ENCODE results near the gene TRAPPC3.
"Not testable (repeated sequence)": the region's sequence is repeated elsewhere in the genome, so short reads cannot be mapped to it uniquely, and the experiment has no call there.

TRAPPC3 gene

GRCh38 chr1:36166136-36166535, 16.9 kb upstream of the TRAPPC3 start:
- no peak for DNase-seq

GRCh38 chr1:36165145-36165544, 15.9 kb upstream of the TRAPPC3 start:
- no peak for DNase-seq

GRCh38 chr1:36164361-36164760, 15.1 kb upstream of the TRAPPC3 start:
- no peak for DNase-seq

- DNase-seq = no peak
These were observed 14.1 kb upstream of the TRAPPC3 start for GRCh38 chr1:36163426-36163825.

- DNase-seq = no peak
These were observed 13.5 kb upstream of the TRAPPC3 start for GRCh38 chr1:36162680-36163239.

GRCh38 chr1:36161641-36162531, 12.6 kb upstream of the TRAPPC3 start:
- DNase-seq = peak; percentile 30

GRCh38 chr1:36160949-36161485, 11.7 kb upstream of the TRAPPC3 start:
- DNase-seq = peak; percentile 86

- no peak for DNase-seq
These were observed 11.2 kb upstream of the TRAPPC3 start for GRCh38 chr1:36160388-36160948.

DNA sequence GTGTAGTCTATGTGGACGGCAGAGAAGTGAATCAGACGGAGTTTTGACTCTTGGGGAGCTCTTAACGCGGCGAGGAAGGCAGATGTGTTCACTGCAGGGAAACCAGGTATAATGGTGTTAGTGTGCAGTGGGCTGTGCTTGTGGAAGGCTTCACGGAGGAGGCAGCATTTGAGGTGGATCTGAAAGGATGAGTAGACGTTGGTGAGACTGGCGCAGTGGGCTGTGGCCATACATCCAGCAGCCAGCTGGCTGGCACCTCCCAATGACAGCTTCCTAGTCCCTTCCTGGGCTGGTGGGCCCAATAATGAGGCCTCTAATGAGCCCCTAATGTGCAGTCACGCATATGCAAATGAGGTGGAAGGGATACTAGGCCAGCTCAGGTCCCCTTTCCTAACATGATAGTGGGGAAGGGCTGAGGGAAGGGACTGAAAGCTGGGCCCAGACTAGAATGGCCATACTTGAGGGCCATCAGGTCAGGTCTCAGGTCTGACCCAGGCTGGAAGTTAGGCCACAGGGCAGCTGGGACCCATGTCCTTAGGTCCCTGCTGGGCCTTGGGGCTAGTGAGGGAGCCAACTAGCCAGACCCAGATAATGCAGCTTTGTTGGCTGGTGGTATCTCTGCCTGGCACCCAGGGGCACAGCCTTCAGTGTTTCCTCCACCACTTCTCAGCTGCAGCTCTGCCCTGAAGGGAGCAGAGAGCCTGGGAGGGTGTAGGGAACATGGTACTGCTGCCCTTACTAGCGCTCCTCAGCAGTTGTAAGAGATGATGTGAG, 10.5 kb upstream of the TRAPPC3 start:
- DNase-seq = no peak

- not testable (repeated sequence) for DNase-seq
These were observed 9.6 kb upstream of the TRAPPC3 start for GRCh38 chr1:36158827-36159252.

- no peak for DNase-seq
These were observed 8.9 kb upstream of the TRAPPC3 start for GRCh38 chr1:36157973-36158826.

GRCh38 chr1:36157115-36157903, 8.0 kb upstream of the TRAPPC3 start:
- no peak for DNase-seq

DNA sequence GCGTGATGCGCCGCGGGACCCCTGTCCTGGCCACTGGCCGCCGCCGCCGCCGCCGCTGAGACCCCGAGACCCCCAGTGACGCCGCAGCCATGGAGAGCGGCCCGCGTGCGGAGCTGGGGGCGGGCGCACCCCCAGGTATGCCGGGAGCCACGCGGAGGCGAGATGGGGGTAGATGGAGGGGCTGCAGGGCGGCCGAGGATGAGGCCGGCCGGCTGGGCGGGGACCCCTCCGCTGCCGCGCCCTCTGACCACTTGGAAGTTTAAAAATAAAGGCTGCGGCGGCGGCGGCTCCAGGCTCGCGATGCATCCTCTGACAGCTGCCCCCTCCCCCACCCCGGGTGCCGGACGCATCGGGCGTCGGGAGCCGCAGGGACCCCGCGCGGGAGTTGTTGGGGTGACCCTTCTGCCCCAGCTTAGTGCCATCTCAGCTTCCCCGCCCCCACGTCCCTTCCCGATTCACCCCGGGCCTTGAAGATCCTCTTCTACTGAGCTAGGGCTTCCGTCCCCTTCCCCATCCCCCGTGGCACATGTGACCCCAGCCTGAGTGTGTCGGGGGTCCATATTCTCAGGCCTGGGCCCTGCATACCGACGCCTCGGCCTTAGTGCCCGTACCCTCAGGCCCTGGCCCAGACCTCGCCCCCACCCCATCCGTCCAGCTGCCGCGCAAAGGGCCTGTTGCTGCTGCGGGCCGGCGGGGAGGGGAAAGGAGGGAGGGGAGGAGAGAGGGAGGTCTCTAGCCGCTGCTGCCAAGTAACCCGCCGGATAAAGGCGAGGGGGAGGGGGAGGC, 7.2 kb upstream of the TRAPPC3 start:
- DNase-seq = peak; percentile 78

GRCh38 chr1:36155408-36156328, 6.4 kb upstream of the TRAPPC3 start, which contains the start of gene MAP7D1:
Gene MAP7D1 (plus strand): TSS chr1:36156160. CDS start chr1:36156418, 258 bp downstream.
- DNase-seq = peak; percentile 87

DNA sequence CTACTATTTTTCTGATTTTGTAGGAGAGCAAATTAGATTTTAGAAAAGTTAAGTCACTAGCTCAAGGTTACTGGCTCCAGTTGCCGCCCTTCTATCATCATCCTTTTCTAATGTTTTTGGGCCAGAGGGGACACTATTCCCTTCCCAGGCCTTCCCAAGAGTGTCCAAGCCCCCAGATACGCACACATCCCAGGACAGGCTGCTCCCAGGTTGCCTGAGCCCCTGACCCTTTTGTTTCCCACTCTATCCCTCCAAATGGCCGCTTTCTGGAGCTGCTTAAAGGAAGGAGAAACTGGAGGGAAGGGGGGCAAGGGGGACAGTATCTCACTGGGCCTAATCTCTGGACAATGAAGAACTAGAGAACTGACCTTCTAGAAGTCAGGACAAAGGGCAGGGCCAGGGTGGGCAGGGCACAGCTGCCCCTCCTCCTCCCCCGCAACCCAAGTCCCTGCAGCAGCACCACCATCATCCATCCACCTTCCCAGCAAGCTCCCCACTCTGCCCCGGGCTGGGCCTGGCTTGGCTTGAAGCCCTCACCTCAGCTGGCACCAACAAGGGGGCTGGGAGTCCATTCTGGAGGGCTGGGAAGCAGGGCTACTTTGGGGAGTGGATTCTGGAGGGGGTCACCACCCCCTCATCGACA, 5.6 kb upstream of the TRAPPC3 start:
- DNase-seq = peak; percentile 46

DNA sequence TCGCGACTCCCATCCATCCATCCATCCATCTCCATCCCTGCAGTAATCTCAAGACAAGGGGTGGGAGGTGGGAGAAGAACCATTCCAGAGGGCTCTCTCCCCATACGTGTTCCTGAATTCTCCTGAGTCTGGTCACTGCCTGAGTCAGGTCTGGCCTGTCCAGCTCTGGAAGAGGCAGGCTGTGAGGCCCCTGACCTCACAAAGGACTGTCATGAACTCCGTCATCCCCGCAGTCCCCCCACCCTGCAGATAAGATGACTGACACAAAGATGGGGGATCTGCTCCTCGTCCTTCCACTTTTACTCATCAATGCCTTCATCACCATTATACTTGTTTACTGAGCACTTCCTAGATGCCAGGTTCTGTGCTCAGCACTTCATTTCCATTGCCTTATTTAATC, 5.0 kb upstream of the TRAPPC3 start:
- DNase-seq = no peak

DNA sequence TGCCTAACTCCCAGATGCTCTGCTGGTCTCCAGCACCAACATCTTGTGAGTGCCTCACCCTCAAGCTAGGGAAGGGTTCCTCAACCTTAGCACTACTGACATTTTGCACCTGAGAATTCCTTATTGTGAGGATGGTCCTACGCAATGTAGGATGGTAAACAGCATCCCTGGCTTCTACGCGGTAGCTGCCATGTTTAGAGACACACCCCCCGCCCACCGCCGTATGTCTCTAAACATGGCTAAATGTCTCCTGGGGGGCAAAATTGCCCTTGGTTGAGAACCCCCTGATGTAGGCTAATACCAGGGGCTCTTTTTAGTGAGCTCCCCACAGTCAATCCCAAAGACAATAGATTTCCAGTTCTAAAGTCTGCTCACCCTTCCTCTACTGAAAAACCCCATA, 4.2 kb upstream of the TRAPPC3 start:
- DNase-seq = no peak

GRCh38 chr1:36151845-36152203, 2.5 kb upstream of the TRAPPC3 start:
- DNase-seq = peak; percentile 40

Measured in OCI-M1 (cell line).